HG03045 (cell line): Measurements from ENCODE around the gene ITCH.

ENCODE experiments used
- ATAC-seq: cut with Tn5 transposase; IDR thresholded peaks from one replicate; pipeline ENCODE4 v1.9.1; 2021; ENCODE audit warnings: mild to moderate bottlenecking, moderate library complexity; ENCODE audit not compliant: unreplicated experiment

Gene ITCH

DNA sequence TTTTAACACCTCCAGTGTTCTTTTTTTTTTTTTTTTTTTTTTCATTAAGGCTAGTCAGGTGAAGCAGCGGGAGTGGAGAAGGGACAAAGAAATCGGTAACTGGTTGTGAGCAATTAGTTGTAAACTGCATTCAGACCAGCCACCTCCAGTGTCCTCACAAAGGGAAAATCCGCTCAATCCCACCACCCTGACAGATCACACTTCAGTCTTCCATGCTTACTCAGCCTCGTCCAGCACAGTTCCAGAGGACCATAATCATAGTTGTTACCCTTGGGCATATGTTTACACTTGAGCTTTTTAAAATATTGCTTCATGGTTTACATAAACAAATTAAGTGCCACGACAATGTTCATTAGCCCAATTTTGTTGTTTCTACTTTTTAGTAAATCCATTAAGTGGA lies 163.4 kb downstream of the ITCH start:
- no peak for ATAC-seq

DNA sequence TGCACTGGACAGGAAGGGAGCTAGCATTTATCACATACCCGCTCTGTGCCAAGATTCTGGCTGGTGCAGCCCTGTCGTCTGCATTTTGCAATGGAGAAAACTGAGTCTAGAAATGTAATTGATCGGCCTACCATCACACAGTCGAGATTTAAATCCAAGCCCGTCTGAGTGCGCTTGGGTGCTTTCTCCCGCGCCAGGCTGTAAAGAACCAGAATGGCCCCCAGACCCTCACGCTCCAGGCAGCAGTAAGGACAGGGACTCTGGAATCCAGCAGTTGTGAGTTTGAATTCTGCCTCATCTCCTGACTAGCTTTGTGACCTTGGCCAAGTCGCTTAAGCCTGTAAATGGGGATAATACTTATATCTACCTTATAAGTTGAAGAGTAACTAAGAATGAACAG lies 163.9 kb downstream of the ITCH start:
- ATAC-seq: no peak

DNA sequence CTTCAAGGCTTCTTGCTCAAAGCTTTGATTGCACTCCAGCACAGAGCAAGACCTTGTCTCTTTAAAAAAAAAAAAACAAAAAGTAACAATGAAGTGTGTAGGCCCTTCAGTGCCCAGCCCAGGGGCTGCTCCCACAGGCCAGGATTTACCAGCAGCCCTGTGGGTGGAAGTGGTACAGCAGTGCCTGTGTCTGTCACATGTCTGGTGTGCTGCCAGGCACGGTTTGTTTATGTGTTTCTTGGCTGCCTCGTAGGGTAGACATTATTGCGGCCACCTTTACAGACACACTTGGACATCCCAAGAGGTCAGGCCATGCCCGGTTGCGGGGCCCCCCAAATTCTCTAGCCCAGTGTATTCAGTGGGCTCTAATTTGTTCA lies 165.8 kb downstream of the ITCH start:
- ATAC-seq: no peak

DNA sequence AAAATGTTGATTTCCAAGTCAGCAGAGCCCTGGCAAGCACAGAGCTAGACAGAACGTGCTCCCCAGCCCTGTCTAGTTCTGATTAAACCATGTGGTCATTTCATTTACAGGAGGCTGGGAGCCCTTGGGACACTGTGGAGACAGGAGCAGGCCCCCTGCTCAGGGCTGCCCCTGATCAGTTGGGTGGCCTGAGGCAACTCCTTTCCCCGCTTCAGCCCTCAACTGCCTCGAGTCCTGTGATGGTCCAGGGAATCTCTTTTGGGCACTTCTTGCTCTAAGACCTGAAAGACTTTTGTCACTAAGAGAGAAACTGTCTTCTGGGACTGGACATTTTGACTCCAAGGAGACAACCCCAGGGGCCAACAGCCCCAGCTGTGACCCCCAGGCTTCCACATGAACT lies 166.7 kb downstream of the ITCH start:
- no peak for ATAC-seq

DNA sequence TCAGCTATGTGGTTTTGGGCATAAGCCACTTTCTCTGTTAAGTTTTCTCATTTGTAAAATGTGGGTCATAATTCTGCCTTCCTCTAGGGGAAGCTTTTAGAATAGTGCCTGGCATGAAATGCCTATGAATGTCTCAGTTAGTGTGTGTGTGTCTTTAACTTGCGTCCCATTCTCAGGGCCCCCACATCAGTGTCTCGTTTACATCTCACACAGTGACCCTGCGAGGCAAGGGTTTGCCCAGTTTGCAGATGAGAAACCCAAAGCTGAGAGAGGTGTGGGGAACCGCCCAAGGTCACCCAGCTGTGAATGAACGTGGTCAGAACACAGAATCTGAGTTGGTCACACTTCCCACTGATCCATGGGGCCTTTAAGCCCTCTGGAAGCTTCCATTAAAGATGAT lies 167.3 kb downstream of the ITCH start:
- ATAC-seq: no peak

DNA sequence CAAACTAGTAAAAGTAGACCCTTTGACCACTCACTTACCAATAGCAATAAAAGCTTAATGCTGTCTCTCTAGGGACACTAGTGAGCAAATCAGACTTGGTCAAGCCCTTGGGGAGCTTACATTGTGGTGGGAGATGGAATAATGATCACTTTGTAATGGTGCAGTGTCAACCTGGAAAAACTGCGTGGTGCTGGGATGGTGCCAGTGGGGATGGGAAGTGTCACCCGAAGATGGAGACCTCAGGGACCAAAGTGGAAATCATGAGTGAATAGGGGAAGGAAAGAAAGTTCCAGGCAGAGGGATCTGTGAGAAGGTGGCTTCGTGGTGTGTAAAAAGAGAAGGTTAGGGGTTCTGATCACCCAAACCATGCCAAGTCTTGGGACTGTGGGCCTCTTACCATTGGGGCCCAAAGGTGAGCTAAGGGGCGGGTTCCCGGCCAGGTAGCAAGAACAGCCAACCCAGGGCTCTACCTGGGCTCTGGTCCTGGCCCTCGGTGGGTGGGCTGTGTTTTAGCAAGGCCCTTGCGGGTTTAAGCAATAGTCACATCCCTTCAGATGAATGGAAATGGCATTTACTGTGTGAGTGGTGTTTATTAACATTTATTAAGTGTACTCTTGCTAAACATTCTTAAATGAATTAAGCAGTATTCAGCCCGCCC lies 168.7 kb downstream of the ITCH start:
- no peak for ATAC-seq

DNA sequence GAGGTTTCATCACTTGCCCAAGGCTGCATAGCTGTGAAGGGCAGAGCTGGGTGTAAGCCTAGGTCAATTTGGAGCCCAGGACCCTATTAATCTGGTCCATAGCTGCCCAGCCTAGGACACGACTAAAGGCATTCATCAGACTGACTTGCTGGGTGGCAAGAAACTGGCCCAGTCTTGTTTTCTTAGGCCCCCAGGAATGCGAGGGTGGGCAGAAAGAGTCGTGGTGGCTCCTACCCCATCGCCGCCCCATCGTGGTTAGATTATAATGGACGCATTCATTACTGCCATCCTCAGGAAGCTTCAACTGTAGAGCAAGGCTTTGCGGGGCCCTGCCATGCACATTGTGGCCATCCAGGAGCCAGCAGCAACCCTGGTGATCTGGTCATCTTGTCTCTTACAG lies 169.2 kb downstream of the ITCH start:
- ATAC-seq: no peak

DNA sequence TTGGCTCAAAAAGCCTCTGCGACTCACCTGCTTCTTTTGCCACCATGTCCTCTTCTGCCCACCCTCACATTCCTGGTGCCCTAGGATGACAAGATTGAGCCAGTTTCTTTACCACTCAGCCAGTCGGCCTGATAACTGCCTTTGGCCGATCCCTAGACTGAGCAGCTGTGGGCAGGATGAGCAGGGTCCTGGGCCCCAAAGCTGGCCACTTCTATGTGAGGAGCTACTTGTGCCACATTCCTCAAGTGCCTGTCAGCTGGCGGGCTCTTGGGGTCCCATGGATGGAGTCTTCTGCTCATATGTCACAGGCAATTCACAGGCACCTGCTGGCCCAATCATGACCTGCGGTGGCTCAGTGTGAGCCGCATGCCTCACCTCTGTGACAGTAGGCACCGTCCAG lies 169.7 kb downstream of the ITCH start:
- no peak for ATAC-seq

DNA sequence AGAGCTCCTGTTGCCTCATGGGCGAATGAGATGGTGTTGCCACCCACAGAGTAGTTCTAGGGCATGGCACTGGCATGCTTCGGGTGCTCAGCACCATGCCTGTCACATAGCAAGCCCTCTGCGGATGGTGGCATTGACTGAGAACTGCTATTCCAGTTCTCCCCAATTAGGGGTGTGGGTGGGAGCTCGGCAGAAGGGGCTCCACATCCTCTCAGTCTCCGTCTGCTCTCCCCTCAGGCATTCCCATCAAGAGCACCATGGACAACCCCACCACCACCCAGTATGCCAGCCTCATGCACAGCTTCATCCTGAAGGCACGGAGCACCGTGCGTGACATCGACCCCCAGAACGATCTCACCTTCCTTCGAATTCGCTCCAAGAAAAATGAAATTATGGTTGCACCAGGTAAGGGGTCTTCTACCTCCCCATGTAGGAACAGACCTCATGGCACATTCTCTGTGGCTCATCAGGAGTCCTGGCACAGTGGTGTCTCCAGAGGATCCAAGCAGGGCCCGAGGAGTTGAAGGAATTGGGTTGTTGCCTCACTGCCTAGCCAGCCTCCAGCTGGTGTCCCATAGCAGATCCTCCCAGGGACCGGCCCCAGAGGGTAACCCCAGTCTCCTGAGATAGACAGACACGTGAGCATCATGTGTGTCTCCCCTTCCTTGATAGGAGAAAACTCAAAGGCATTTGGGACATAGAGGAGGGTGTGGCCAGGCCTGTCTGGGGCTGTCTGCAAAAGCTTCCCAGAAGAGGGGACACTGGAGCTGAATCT lies 171.5 kb downstream of the ITCH start:
- ATAC-seq: no peak

DNA sequence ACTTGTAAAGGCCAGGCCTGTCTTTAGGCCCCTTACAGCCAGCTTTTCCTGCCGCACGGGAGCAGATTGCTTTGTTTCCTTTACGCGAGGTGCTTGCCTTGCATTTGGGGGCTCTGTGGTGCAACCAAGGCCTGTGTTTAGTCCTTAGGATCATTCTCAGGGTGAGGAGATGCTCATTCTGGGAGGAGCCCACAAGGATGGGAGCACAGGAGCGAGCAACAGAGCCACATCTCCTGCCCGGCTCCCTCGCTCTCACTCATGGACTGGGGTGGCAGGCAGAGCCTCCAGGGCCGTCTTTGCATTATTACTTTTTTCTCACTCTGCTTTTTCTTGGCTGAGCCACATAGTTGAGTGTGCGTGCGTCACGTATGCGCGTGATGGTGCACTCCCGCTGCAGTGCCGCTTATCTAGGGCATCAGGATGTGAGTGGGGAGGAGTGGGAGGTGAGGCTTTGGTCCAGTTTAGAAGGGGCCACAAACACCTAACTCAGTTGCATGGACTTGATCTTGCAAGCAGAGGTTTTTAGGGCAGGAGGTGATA lies 172.3 kb downstream of the ITCH start:
- ATAC-seq: no peak

DNA sequence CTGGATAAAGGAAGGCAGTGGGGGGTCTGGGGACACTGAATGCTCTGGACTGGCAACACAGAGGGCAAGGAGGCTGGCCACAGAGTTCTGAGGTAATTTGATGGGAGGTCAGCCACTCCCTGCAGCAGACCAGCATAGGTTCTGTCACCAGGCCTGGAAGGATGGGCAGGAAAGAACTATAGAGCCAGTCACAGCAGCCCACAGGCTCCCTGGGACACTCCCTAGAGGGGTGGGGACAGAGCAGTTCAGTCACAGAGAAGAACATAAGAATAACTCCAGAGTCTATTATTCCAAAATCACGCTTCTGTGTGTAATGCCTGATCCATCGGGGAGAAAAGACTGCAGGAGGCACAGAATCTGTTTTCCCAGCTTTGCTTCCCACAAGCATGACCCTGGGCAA lies 172.8 kb downstream of the ITCH start:
- no peak for ATAC-seq

DNA sequence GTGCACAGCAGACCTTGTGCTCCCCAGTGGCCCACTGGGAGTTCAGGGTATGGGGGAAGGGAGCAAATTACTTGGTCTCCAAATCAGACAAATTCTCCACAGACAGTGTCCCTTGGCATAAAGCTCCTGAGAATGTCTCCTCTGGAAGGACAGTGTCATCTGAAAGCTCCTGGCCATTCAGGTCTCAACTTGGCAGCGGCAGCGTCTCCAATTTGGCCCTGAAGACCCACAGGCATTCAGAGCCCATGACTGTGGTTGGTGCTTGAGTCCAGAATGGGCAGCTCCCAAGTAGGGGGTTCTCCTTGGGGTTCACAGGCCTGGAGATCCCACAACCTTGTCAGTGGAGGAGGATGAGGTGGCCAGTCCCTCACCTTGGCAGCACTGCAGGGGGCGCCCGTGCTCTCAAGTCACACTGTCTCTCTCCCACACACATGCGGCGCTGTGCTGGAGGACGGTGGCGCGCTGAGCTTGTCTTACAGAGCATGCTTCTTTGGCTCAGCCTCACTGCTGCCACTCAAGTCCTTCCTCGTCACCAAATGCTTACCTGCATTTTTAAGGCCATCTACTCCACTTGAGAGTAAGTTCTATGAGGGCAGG lies 173.8 kb downstream of the ITCH start:
- no peak for ATAC-seq

DNA sequence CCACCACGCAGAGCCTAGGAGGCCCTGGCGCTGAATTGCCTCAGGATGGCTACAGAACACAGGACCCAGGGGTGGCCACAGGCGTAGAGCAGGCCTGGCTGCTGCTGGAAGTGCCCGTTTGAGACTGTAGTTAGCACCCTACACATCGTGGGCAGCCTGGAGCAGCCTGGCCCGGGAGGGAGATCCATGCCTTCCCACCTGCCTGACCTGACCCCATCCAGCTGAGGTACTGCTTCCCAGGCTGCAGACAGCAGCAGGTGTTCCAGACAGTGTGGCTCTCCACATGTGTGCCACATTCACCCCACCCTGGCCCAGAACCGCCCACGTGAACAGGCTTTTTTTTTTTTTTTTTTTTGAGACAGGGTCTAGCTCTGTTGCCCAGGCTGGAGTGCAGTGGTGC lies 174.6 kb downstream of the ITCH start:
- no peak for ATAC-seq

DNA sequence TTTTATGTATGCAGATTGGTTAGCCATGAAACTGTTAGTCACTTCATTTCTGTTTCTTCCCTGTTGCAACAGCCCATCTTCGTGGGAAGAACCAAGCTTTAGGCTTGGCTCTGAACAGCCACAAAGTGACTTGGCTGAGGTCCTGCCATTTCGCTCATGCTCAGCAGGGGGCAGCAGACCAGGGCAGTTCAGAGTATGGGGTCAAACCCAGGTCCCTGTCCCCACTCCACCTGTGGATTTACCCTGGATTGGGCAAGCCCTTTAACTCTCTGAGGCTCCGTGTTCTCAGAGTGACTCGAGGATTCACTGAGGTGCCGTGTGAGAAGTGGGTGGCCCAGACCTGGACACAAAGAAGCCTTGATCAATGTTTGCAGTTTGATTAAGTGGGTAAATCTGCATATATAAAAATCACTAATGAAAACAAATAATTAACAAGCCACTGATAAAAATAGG lies 175.6 kb downstream of the ITCH start:
- no peak for ATAC-seq

DNA sequence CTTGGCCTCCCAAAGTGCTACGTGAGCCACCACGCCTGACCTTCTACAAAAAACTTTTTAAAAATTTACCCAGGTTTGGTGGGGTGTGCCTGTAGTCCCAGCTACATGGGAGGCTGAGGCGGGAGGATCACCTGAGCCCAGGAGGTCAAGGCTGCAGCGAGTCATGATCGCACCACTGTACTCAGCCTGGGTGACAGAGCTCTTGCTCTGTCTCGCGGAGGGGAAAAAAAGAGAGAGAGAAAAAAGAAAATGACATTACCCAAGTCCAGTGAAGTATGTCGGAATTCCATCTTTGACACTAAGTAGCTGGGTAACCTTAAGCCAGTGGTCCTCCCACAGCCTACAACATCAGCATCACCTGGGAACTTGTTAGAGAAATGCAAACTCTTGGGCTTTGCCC lies 176.7 kb downstream of the ITCH start:
- ATAC-seq: no peak

DNA sequence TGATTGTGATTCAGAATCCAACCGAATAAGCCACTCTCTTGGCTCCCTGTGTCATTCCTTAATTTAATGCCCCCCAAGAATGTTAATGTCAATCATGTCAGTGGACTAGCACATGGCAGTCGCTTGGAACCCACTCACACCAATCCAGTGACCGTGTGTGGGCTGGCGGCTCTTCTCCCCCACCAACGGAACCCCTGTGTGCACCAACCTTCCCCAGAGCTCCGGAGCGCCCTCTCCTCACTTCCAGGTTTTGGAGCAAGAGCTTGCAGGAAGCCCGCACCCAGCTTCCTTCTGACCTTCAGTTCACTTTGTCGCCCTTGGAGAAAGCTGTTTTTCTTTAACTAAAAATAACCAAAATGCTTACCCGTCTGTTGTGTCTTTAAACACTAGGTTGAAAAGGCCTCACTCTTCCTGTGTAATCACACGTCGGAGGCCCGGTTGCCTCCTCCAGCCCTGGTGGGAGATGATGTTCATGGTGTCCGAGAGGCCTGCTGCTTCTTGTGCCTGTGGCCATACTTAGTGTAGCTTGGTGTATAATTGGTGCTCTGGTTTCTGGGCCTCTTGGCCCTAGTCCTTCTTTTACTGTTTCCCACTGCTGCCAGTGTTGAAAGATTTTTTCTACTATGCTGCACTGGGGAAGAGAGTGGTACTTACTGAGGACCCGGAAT lies 177.7 kb downstream of the ITCH start:
- no peak for ATAC-seq

DNA sequence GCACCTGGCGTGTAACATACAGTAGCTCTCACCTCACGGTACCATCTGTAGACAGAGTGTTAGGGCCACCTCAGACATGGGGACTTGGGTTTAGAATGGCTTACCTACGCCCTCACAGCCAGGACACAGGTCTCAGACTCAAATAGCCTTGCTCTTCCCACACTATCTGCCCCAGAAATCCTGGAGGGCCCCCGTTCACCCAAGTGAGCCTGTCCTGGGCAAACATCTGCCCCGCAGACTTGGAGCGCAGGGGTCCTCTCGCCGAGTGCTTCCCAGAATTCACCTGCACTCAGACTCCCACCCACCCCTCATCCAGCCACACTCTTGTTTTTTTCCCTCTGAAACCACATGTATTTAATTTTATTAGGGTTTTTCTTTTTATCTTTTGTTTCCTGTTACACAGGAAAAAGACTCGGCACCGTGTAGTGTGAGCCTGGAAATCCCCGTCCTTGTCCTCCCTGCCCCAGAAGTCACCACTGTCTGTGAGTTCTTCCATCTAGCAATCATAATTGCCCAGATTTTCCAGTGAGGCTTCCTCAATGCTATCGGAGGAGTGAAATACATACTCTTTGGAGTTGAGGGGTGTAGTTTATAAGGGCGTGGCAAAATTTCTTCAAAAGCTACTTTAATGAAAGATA lies 178.3 kb downstream of the ITCH start:
- ATAC-seq: no peak

DNA sequence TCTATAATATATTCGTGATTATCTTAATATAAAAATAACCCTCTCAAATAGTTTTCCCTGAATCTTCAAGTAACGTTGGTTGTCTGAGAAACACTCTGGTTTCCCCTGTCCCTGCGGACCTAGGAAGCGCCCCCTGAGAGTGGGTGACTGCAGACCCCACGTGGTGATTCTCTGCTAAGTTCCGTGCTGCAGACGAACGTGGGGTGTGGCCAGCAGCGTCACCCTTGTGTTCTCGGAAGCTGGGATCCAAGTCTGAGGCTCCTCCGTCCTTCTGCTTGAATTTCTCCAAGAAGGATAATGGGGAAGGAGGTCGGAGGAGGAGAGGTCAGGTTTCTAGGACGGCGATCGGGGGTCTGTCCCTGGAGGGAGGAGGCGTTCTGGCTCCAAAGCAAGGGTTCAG lies 178.8 kb downstream of the ITCH start:
- ATAC-seq: no peak

DNA sequence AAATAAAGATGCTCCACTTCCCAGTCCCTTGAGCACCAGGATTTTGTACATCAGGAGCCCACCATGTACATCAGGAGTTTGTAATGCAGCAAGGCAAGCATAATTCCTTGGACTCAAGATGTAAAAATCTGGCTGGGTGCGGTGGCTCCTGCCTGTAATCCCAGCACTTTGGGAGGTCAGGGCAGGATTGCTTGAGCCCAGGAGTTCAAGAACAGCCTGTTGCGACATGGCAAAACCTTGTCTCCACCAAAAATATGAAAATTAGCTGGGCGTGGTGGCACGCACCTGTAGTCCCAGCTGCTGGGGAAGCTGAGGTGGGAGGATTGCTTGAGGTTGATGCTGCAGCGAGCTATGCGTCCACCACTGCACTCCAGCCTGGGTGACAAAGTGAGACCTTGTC lies 179.4 kb downstream of the ITCH start:
- no peak for ATAC-seq

DNA sequence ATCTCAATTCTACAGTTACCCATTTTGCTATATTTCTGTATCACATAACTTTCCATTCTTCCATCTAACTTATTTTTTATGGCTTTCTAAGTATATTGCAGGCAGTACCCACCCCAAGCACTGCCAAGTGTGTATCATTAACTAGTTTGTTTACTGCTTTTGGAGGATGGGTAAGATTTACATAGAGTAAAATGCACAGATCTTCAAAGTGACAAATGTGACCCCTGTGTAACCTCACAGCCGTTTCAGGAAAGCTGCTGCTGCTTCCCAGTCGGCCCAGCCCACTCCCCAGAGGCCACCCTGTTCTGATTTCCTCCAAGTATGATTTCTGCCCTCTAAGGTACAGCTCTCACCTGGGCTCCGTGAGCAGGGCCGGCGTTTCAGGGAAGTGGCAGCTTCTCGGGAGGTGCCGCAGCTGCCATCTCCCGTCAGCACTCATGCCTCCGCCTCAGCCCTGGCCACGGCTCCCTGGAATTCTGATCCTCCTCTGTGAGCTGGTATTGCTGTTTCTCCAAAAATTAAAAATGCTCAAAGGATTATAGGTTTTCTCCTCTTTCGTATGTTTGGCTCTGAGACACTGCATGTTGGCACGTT lies 180.5 kb downstream of the ITCH start:
- ATAC-seq: no peak
